HepG2 (cell line): Measurements from ENCODE around the gene SGCB. TPM values are rescaled to one million over a fixed set of nuclear protein-coding genes. Genes with fewer than 3 reads are reported as not detected.

ENCODE experiments used
- DPF2 ChIP-seq: sonication (generic); formaldehyde crosslinking; IDR thresholded peaks from 2 replicates; pipeline ENCODE4 v1.4.0; 2020; ENCODE audit warnings: mild to moderate bottlenecking, low read depth, missing genetic modification reagents, borderline replicate concordance
- ESRRA ChIP-seq: sonication (generic); formaldehyde crosslinking; IDR thresholded peaks from 2 replicates; pipeline ENCODE4 v1.5.1; 2020; ENCODE audit warnings: mild to moderate bottlenecking, low read depth, missing genetic modification reagents
- GABPB1 ChIP-seq: IDR thresholded peaks from 2 replicates; pipeline ENCODE4 v1.6.1; 2016; ENCODE audit warnings: mild to moderate bottlenecking, missing genetic modification reagents, moderate library complexity, missing compliant biosample characterization
- HOXD1 ChIP-seq: sonication (generic); formaldehyde crosslinking; IDR thresholded peaks from 2 replicates; pipeline ENCODE4 v1.5.0; 2020; ENCODE audit warnings: missing genetic modification reagents
- NAIF1 ChIP-seq: sonication (generic); formaldehyde crosslinking; IDR thresholded peaks from 2 replicates; pipeline ENCODE4 v1.5.0; 2020; ENCODE audit warnings: mild to moderate bottlenecking, missing genetic modification reagents, borderline replicate concordance
- NR2F2 ChIP-seq: IDR thresholded peaks from 2 replicates; pipeline ENCODE4 v1.6.1; 2012; ENCODE audit warnings: low read depth, inconsistent platforms, borderline replicate concordance
- RBM39 ChIP-seq: fragments of 200-400 bp; formaldehyde crosslinking; IDR thresholded peaks from one replicate; pipeline ENCODE4 v1.6.1; 2018; ENCODE audit warnings: antibody characterized with exemption, mild to moderate bottlenecking, low read depth, low read length; ENCODE audit not compliant: poor library complexity, severe bottlenecking
- RXRA ChIP-seq: sonication (generic); formaldehyde crosslinking; IDR thresholded peaks from 2 replicates; pipeline ENCODE4 v1.5.1; 2020; ENCODE audit warnings: missing genetic modification reagents
- SRF ChIP-seq: IDR thresholded peaks from 2 replicates; pipeline ENCODE4 v1.6.1; 2011; ENCODE audit warnings: mild to moderate bottlenecking, low read depth, low read length, moderate library complexity
- SUZ12 ChIP-seq: fragments of 150-350 bp; IDR thresholded peaks from 2 replicates; pipeline ENCODE4 v1.6.1; 2014; ENCODE audit warnings: low read depth, low read length
- TCF7L2 ChIP-seq: IDR thresholded peaks from 2 replicates; pipeline ENCODE4 v1.6.1; 2011; ENCODE audit warnings: mild to moderate bottlenecking, low read depth, low read length, moderate library complexity
- ZC3H4 ChIP-seq: sonication (generic); formaldehyde crosslinking; IDR thresholded peaks from 2 replicates; pipeline ENCODE4 v1.4.0; 2020; ENCODE audit warnings: missing genetic modification reagents, borderline replicate concordance
- ZNF225 ChIP-seq: sonication (generic); formaldehyde crosslinking; IDR thresholded peaks from 2 replicates; pipeline ENCODE4 v1.4.0; 2020; ENCODE audit warnings: mild to moderate bottlenecking, missing genetic modification reagents
- ZNF44 ChIP-seq: sonication (generic); formaldehyde crosslinking; IDR thresholded peaks from 2 replicates; pipeline ENCODE4 v1.5.1; 2020; ENCODE audit warnings: mild to moderate bottlenecking, missing genetic modification reagents
- ZSCAN12 ChIP-seq: sonication (generic); formaldehyde crosslinking; IDR thresholded peaks from 2 replicates; pipeline ENCODE4 v1.9.0; 2021; ENCODE audit warnings: mild to moderate bottlenecking, missing genetic modification reagents
- polyA plus RNA-seq, 8 experiments: library from polyadenylated mRNA; depleted of rRNA in 3 of 8; stranded (reverse) in 7 of 8; unstranded in 1 of 8; fragments of >200 nt; fragmentation: Illumina TruSeq in 4 of 8; extraction: Trizol in 4 of 8; gene quantifications; 2 replicates each; pipeline versions ENCODE4 v1.2.1 to v1.2.3, GENCODE V29; 2011 to 2016; ENCODE audit warnings: low read depth in 4 of 8, missing spikeins in 1 of 8, mixed read lengths in 1 of 8; ENCODE audit not compliant: insufficient read depth in 1 of 8
- total RNA-seq, 5 experiments: library from RNA; depleted of rRNA; stranded (reverse); fragments of >200 nt; fragmentation: Illumina TruSeq; extraction: Trizol; gene quantifications; 2 replicates each; pipeline ENCODE4 v1.2.3, GENCODE V29; 2016; ENCODE audit warnings: low read depth in 1 of 5
- TF ChIP-seq, protein P1 (sequence below): sonication (generic); formaldehyde crosslinking; IDR thresholded peaks from 2 replicates; pipeline ENCODE4 v1.5.0; 2020; ENCODE audit warnings: missing genetic modification reagents
- TF ChIP-seq, protein P2 (sequence below): sonication (generic); formaldehyde crosslinking; IDR thresholded peaks from 2 replicates; pipeline ENCODE4 v1.4.0; 2020; ENCODE audit warnings: missing genetic modification reagents, borderline replicate concordance
- TF ChIP-seq, protein P3 (sequence below): sonication (generic); formaldehyde crosslinking; IDR thresholded peaks from 2 replicates; pipeline ENCODE4 v1.4.0; 2020; ENCODE audit warnings: mild to moderate bottlenecking, missing genetic modification reagents
- TF ChIP-seq, protein P4 (sequence below): sonication (generic); formaldehyde crosslinking; IDR thresholded peaks from 2 replicates; pipeline ENCODE4 v1.5.0; 2020; ENCODE audit warnings: missing genetic modification reagents
- TF ChIP-seq, protein P5 (sequence below): sonication (generic); formaldehyde crosslinking; IDR thresholded peaks from 2 replicates; pipeline ENCODE4 v1.9.0; 2021; ENCODE audit warnings: missing genetic modification reagents, mild to moderate bottlenecking, borderline replicate concordance
- TF ChIP-seq, protein P6 (sequence below): sonication (generic); formaldehyde crosslinking; IDR thresholded peaks from 2 replicates; pipeline ENCODE4 v1.5.1; 2020; ENCODE audit warnings: missing genetic modification reagents, mild to moderate bottlenecking, borderline replicate concordance

SGCB gene
- total and polyA plus RNA-seq, 2 of the 13 experiments (the other 11 are each of a cell fraction or from before 2014, with no cell fraction given), result 2.2 to 4.8 TPM

DNA sequence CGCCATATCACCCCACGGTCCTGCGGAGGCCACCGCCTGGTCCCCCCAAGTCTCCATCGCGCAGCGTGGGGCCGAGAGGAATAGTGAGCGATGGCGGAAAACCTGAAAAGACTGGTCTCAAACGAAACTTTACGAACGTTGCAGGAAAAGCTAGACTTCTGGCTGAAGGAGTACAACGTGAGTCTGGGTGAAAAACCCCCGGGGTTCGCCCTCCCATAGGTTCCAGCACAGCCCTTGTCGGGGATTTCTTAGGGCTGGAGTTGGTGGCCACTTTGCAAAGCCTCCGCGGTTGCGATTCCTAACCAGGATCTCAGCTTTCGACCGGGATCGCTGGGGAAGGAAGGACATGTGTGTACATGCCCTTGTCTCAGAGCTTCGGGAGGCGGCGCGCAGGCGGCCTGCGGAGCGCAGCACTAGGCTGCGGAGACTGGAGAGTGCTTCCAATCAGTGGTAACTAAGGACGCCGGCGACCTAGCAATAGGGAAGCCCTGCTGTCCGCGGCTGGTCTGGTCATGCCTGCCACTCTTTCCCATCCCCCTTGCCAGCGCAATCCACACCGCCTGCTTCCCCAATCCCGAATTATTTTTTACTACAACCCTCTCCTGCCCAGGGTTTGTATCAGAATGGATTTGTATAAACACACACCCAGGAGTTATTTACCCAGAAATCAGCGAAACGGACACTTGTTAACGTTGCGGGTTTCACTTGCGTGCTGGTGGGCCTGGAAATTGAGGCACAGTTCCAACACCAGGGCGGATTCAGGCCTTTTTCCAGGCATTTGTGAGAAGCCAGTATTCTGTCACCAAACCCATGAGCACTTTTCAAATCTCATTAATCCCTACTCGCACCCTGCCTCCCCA lies 13.7 kb upstream of the SGCB start (continued):
- TF ChIP-seq TCF7L2, result no peak
- no peak for TF ChIP-seq ZSCAN12 (CRISPR knock-in tag)
- TF ChIP-seq RXRA, result peak; percentile 17; the same call in 1 of the 2 replicates
- no peak for TF ChIP-seq ZC3H4
- no peak for TF ChIP-seq ESRRA (CRISPR knock-in tag)
- TF ChIP-seq RBM39, result peak; percentile 56
- TF ChIP-seq, protein P1, sequence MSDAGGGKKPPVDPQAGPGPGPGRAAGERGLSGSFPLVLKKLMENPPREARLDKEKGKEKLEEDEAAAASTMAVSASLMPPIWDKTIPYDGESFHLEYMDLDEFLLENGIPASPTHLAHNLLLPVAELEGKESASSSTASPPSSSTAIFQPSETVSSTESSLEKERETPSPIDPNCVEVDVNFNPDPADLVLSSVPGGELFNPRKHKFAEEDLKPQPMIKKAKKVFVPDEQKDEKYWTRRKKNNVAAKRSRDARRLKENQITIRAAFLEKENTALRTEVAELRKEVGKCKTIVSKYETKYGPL, result no peak
- no peak for TF ChIP-seq SUZ12
- TF ChIP-seq, protein P2, sequence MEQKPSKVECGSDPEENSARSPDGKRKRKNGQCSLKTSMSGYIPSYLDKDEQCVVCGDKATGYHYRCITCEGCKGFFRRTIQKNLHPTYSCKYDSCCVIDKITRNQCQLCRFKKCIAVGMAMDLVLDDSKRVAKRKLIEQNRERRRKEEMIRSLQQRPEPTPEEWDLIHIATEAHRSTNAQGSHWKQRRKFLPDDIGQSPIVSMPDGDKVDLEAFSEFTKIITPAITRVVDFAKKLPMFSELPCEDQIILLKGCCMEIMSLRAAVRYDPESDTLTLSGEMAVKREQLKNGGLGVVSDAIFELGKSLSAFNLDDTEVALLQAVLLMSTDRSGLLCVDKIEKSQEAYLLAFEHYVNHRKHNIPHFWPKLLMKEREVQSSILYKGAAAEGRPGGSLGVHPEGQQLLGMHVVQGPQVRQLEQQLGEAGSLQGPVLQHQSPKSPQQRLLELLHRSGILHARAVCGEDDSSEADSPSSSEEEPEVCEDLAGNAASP (CRISPR knock-in tag), result no peak
- no peak for TF ChIP-seq DPF2 (CRISPR knock-in tag)
- TF ChIP-seq HOXD1 (CRISPR knock-in tag), result no peak
- TF ChIP-seq NR2F2, result no peak
- TF ChIP-seq NAIF1 (CRISPR knock-in tag), result peak; percentile 42; the same call in 1 of the 2 replicates
- TF ChIP-seq ZNF44 (CRISPR knock-in tag), result no peak
- TF ChIP-seq, protein P3, sequence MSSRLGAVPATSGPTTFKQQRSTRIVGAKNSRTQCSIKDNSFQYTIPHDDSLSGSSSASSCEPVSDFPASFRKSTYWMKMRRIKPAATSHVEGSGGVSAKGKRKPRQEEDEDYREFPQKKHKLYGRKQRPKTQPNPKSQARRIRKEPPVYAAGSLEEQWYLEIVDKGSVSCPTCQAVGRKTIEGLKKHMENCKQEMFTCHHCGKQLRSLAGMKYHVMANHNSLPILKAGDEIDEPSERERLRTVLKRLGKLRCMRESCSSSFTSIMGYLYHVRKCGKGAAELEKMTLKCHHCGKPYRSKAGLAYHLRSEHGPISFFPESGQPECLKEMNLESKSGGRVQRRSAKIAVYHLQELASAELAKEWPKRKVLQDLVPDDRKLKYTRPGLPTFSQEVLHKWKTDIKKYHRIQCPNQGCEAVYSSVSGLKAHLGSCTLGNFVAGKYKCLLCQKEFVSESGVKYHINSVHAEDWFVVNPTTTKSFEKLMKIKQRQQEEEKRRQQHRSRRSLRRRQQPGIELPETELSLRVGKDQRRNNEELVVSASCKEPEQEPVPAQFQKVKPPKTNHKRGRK (CRISPR knock-in tag), result no peak
- no peak; the same call in 1 of the 2 replicates for TF ChIP-seq GABPB1 (CRISPR knock-in tag)
- TF ChIP-seq, protein P4, sequence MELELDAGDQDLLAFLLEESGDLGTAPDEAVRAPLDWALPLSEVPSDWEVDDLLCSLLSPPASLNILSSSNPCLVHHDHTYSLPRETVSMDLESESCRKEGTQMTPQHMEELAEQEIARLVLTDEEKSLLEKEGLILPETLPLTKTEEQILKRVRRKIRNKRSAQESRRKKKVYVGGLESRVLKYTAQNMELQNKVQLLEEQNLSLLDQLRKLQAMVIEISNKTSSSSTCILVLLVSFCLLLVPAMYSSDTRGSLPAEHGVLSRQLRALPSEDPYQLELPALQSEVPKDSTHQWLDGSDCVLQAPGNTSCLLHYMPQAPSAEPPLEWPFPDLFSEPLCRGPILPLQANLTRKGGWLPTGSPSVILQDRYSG, result no peak
- TF ChIP-seq, protein P5, sequence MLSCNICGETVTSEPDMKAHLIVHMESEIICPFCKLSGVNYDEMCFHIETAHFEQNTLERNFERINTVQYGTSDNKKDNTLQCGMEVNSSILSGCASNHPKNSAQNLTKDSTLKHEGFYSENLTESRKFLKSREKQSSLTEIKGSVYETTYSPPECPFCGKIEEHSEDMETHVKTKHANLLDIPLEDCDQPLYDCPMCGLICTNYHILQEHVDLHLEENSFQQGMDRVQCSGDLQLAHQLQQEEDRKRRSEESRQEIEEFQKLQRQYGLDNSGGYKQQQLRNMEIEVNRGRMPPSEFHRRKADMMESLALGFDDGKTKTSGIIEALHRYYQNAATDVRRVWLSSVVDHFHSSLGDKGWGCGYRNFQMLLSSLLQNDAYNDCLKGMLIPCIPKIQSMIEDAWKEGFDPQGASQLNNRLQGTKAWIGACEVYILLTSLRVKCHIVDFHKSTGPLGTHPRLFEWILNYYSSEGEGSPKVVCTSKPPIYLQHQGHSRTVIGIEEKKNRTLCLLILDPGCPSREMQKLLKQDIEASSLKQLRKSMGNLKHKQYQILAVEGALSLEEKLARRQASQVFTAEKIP (CRISPR knock-in tag), result no peak
- no peak; the same call in 1 of the 2 replicates for TF ChIP-seq ZNF225 (CRISPR knock-in tag)
- no peak for TF ChIP-seq SRF
- TF ChIP-seq, protein P6, sequence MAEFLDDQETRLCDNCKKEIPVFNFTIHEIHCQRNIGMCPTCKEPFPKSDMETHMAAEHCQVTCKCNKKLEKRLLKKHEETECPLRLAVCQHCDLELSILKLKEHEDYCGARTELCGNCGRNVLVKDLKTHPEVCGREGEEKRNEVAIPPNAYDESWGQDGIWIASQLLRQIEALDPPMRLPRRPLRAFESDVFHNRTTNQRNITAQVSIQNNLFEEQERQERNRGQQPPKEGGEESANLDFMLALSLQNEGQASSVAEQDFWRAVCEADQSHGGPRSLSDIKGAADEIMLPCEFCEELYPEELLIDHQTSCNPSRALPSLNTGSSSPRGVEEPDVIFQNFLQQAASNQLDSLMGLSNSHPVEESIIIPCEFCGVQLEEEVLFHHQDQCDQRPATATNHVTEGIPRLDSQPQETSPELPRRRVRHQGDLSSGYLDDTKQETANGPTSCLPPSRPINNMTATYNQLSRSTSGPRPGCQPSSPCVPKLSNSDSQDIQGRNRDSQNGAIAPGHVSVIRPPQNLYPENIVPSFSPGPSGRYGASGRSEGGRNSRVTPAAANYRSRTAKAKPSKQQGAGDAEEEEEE (CRISPR knock-in tag), result 0 out of 2 replicates have a peak, but pooled peaks have one; percentile 43
